RWPE2 (cell line): ENCODE results near the gene FBXW8.

ENCODE experiments used
- ATAC-seq: fragments of 200-7000 bp; cut with Tn5 transposase; 3 replicates; pipeline ENCODE4 v1.9.1; 2021; ENCODE audit warnings: low read depth
- DNase-seq: peaks from one replicate; pipeline ENCODE4 v3.0.0-alpha.2; 2020; ENCODE audit warnings: low spot score
- H3K27ac ChIP-seq: fragments of 450-650 bp; 2 replicates; pipeline ENCODE4 v1.5.1; 2017; ENCODE audit warnings: mild to moderate bottlenecking; ENCODE audit not compliant: poor library complexity, severe bottlenecking
- H3K27me3 ChIP-seq: fragments of 250-450 bp; sonication (Bioruptor Pico); 2 replicates; pipeline ENCODE4 v1.5.1; 2021; ENCODE audit warnings: mild to moderate bottlenecking, moderate library complexity; ENCODE audit not compliant: insufficient read depth, poor library complexity, severe bottlenecking
- H3K36me3 ChIP-seq: fragments of 250-450 bp; sonication (Bioruptor Pico); 2 replicates; pipeline ENCODE4 v1.5.1; 2020; ENCODE audit warnings: low read depth, mild to moderate bottlenecking, moderate library complexity
- H3K4me1 ChIP-seq: fragments of 250-450 bp; sonication (Bioruptor Pico); 2 replicates; pipeline ENCODE4 v1.5.1; 2021; ENCODE audit warnings: mild to moderate bottlenecking, moderate library complexity; ENCODE audit not compliant: insufficient read depth, poor library complexity, severe bottlenecking
- H3K4me3 ChIP-seq: fragments of 250-450 bp; sonication (Bioruptor Pico); 2 replicates; pipeline ENCODE4 v1.5.1; 2021; ENCODE audit warnings: mild to moderate bottlenecking, moderate library complexity; ENCODE audit not compliant: severe bottlenecking
- H3K9me3 ChIP-seq: fragments of 250-450 bp; sonication (Bioruptor Pico); 2 replicates; pipeline ENCODE4 v1.5.1; 2021; ENCODE audit warnings: mild to moderate bottlenecking, moderate library complexity; ENCODE audit not compliant: severe bottlenecking
- CTCF ChIP-seq: fragments of 450-650 bp; IDR thresholded peaks from one replicate; pipeline ENCODE4 v1.5.1; 2017; ENCODE audit warnings: mild to moderate bottlenecking, moderate library complexity; ENCODE audit not compliant: poor library complexity, severe bottlenecking

Gene FBXW8

GRCh38 chr12:116933512-116934246, 22.9 kb downstream of the FBXW8 start:
- DNase-seq (no peak), ATAC-seq (no peak)
- H3K9me3 ChIP-seq: no peaks in the 10 kb centered on the region
- H3K27ac ChIP-seq: no peak overlapping the region
- no peaks in the 10 kb centered on the region for H3K4me1 ChIP-seq
- TF ChIP-seq CTCF: no peak
- no peaks in the 10 kb centered on the region for H3K27me3 ChIP-seq
- no peak overlapping the region for H3K4me3 ChIP-seq
- peaks cover 29% of the 10 kb centered on the region for H3K36me3 ChIP-seq

GRCh38 chr12:116934908-116935705, 24.4 kb downstream of the FBXW8 start:
- no peaks in the 10 kb centered on the region for H3K4me1 ChIP-seq
- no peak for ATAC-seq
- no peak overlapping the region for H3K27ac ChIP-seq
- H3K4me3 ChIP-seq: no peak overlapping the region
- no peaks in the 10 kb centered on the region for H3K27me3 ChIP-seq
- DNase-seq: no peak
- H3K9me3 ChIP-seq: no peaks in the 10 kb centered on the region
- no peak for TF ChIP-seq CTCF
- peaks cover 21% of the 10 kb centered on the region for H3K36me3 ChIP-seq

- H3K4me3 ChIP-seq: no peak overlapping the region
- no peaks in the 10 kb centered on the region for H3K27me3 ChIP-seq
- peaks cover 9% of the 10 kb centered on the region for H3K36me3 ChIP-seq
- no peaks in the 10 kb centered on the region for H3K4me1 ChIP-seq
- no peak for ATAC-seq
- TF ChIP-seq CTCF: no peak
- no peak overlapping the region for H3K27ac ChIP-seq
- no peaks in the 10 kb centered on the region for H3K9me3 ChIP-seq
- DNase-seq: no peak
These were observed 26.9 kb downstream of the FBXW8 start for GRCh38 chr12:116937640-116938039.

GRCh38 chr12:116939734-116940133, 29.0 kb downstream of the FBXW8 start:
- no peak for TF ChIP-seq CTCF
- Histone ChIP-seq H3K4me1 (no peaks in the 10 kb centered on the region), H3K27me3 (no peaks in the 10 kb centered on the region), H3K36me3 (peaks cover 16% of the 10 kb centered on the region), H3K27ac (no peak overlapping the region), H3K9me3 (peaks cover 7% of the 10 kb centered on the region), H3K4me3 (no peak overlapping the region)
- ATAC-seq: no peak
- no peak for DNase-seq
